IMR-90 (cell line): ENCODE data around the gene COA1.

ENCODE experiments used
- BHLHE40 ChIP-seq: fragments of 150-350 bp; IDR thresholded peaks from 2 replicates; pipeline ENCODE4 v1.6.1; 2016; ENCODE audit warnings: mild to moderate bottlenecking, low read depth, low read length
- CEBPB ChIP-seq: IDR thresholded peaks from 2 replicates; pipeline ENCODE4 v1.6.1; 2012; ENCODE audit warnings: low read depth, low read length, improper control_type of control experiment
- CHD1 ChIP-seq: IDR thresholded peaks from 2 replicates; pipeline ENCODE4 v1.6.1; 2012; ENCODE audit warnings: low read depth, low read length, improper control_type of control experiment
- CTCF ChIP-seq: conservative IDR thresholded peaks from 2 replicates; pipeline ENCODE4 v1.5.1; 2012; ENCODE audit warnings: mild to moderate bottlenecking, low read depth, low read length, improper control_type of control experiment
- ELK1 ChIP-seq: fragments of 150-350 bp; IDR thresholded peaks from 2 replicates; pipeline ENCODE4 v1.6.1; 2016; ENCODE audit warnings: low read depth, mild to moderate bottlenecking, low read length, moderate library complexity, borderline replicate concordance
- FOS ChIP-seq: fragments of 150-350 bp; IDR thresholded peaks from 2 replicates; pipeline ENCODE4 v1.6.1; 2016; ENCODE audit warnings: low read depth, low read length
- MAZ ChIP-seq: IDR thresholded peaks from 2 replicates; pipeline ENCODE4 v1.6.1; 2012; ENCODE audit warnings: low read depth, mild to moderate bottlenecking, low read length, improper control_type of control experiment, moderate library complexity, borderline replicate concordance
- NFE2L2 ChIP-seq: fragments of 150-350 bp; IDR thresholded peaks from 2 replicates; pipeline ENCODE4 v1.6.1; 2016; ENCODE audit warnings: low read depth, mild to moderate bottlenecking, low read length
- POLR2A ChIP-seq: IDR thresholded peaks from 2 replicates; pipeline ENCODE4 v1.6.1; 2012; ENCODE audit warnings: mild to moderate bottlenecking, low read depth, low read length
- RAD21 ChIP-seq: IDR thresholded peaks from 2 replicates; pipeline ENCODE4 v1.6.1; 2012; ENCODE audit warnings: low read length, improper control_type of control experiment
- RCOR1 ChIP-seq: IDR thresholded peaks from 2 replicates; pipeline ENCODE4 v1.6.1; 2012; ENCODE audit warnings: mild to moderate bottlenecking, low read length, improper control_type of control experiment; ENCODE audit not compliant: insufficient replicate concordance
- RFX5 ChIP-seq: IDR thresholded peaks from 2 replicates; pipeline ENCODE4 v1.8.0; 2012; ENCODE audit warnings: low read depth, mild to moderate bottlenecking, low read length, moderate library complexity
- SMC3 ChIP-seq: fragments of 150-350 bp; IDR thresholded peaks from 2 replicates; pipeline ENCODE4 v1.6.1; 2016; ENCODE audit warnings: low read depth, mild to moderate bottlenecking, antibody characterized with exemption, low read length, moderate library complexity
- USF2 ChIP-seq: fragments of 150-350 bp; IDR thresholded peaks from 2 replicates; pipeline ENCODE4 v1.6.1; 2017; ENCODE audit warnings: mild to moderate bottlenecking, antibody characterized with exemption, low read length, low read depth

GRCh38 chr7:43711503-43711902 lies 17.8 kb downstream of the COA1 start:
- TF ChIP-seq RAD21 (no peak), USF2 (no peak), CTCF (no peak), POLR2A (no peak), RCOR1 (no peak), SMC3 (no peak), BHLHE40 (no peak), MAZ (no peak), CEBPB (no peak), CHD1 (no peak), NFE2L2 (no peak), RFX5 (no peak), FOS (no peak), ELK1 (no peak)
